GM19395 (cell line): Measurements from ENCODE around the gene ZDHHC17.
"Not testable (repeated sequence)": the region's sequence is repeated elsewhere in the genome, so short reads cannot be mapped to it uniquely, and the experiment has no call there.

ENCODE experiments used
- ATAC-seq: cut with Tn5 transposase; IDR thresholded peaks from one replicate; pipeline ENCODE4 v1.9.1; 2021; ENCODE audit warnings: mild to moderate bottlenecking, moderate library complexity; ENCODE audit not compliant: unreplicated experiment

The ZDHHC17 gene, protein sequence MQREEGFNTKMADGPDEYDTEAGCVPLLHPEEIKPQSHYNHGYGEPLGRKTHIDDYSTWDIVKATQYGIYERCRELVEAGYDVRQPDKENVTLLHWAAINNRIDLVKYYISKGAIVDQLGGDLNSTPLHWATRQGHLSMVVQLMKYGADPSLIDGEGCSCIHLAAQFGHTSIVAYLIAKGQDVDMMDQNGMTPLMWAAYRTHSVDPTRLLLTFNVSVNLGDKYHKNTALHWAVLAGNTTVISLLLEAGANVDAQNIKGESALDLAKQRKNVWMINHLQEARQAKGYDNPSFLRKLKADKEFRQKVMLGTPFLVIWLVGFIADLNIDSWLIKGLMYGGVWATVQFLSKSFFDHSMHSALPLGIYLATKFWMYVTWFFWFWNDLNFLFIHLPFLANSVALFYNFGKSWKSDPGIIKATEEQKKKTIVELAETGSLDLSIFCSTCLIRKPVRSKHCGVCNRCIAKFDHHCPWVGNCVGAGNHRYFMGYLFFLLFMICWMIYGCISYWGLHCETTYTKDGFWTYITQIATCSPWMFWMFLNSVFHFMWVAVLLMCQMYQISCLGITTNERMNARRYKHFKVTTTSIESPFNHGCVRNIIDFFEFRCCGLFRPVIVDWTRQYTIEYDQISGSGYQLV

DNA sequence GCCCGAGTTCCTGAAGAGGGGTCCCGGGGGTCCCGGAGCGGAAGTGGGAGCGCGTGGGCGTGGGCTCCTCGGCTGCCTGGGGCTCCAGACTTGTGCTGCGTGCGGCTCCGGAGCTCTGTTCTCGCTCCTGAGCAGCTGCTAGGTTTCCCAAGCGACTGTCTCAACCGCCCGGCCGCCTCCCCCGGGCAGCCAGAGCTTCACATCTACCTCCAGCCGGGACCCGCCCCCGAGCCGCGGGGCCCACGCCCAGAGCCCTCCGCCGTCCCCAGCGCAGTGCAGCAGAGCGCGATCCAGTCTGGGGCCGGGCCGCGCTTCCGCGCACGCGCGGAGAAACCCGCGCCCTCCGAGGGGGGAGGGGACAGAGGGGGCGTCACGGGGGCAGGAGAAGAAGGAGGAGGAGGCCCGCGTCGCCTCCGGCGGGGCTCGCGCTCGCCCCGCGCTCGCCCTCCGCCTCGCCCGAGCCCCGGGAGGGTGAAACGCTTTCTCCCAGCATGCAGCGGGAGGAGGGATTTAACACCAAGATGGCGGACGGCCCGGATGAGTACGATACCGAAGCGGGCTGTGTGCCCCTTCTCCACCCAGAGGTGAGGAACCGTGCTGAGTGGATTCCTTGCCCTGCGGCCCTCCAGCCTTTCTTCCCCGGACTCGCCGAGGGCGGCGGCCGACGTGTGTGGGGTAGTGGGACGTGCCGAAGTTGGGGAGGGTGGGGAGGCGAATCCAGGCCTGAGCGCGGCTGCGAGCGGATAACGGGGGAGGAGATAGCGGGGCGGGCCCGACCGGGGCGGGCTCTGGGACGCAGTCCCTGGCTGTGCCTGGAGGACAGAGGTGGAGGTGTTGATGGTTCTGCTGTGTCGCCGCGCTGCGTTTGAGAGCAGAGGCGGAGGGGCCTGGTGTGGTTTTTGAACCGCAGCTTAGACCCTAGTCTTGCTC lies at the start of gene ZDHHC17:
Gene ZDHHC17 (plus strand): TSS at position 370 of the 930 bp plus-strand sequence. CDS start 122 bp downstream, at position 492.
- peak; percentile 90 for ATAC-seq

GRCh38 chr12:76714415-76714814 lies 49.5 kb upstream of the ZDHHC17 start:
- ATAC-seq = no peak

DNA sequence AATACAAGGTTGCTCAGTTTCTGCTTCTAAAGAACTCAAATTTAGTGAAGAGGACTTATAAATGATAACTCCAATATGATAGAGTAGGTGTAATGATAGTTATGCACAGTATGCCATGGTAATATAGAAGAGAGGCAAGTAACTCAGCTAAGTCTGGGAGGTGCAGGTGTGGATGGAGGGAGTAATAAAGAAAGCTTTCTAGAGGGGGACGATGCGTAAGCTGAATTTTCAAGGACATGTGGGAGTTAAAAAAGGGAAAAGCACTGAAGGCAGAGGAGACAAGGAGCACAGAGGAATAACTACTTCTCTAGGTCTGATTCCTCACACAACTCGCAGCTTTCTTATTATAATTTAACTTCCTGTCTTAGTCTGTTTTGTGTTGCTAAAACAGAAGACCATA lies 49.1 kb upstream of the ZDHHC17 start:
- ATAC-seq = no peak

DNA sequence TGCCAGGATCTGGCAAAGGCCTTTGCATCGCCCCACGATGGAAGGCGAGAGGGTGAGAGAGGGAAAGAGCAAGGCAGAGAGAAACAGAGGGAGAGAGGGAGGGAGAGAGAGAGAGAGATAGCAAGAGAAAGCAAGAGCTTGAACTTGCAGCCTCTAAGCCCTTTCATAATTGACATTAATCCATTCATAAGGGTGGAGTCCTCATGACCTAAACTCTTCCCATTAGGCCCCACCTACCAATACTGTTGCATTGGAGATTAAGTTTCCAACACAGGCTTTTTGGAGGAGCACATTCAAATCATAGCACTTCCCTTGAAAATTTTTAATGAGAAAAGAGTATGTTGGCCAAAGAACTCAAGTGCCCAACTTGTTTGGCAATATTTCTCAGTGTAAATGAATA lies 48.6 kb upstream of the ZDHHC17 start:
- no peak for ATAC-seq

- ATAC-seq = no peak
Observed at GRCh38 chr12:76717314-76717713, 46.6 kb upstream of the ZDHHC17 start.

GRCh38 chr12:76719171-76720041 lies 44.5 kb upstream of the ZDHHC17 start:
- ATAC-seq = no peak

GRCh38 chr12:76720068-76720467 lies 43.8 kb upstream of the ZDHHC17 start:
- no peak for ATAC-seq

DNA sequence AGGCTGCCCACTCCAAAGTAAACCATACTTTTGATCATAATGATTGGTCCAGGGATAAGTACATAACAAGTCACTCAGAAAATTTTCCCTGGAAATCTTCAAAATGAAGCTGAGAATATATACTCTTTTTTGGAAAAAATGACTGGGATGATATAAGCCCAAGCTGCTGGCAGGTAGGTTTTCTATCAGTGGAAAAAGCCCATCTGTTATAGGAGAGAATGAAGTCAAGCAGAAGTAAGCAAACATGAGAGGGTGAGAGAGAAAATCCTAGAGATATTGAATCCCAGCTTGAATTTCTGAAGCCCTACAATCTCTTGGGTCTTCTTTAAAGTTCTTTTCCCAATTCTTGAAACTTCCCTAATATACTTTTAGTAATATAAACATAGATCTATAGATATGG lies 37.3 kb upstream of the ZDHHC17 start:
- ATAC-seq = no peak

DNA sequence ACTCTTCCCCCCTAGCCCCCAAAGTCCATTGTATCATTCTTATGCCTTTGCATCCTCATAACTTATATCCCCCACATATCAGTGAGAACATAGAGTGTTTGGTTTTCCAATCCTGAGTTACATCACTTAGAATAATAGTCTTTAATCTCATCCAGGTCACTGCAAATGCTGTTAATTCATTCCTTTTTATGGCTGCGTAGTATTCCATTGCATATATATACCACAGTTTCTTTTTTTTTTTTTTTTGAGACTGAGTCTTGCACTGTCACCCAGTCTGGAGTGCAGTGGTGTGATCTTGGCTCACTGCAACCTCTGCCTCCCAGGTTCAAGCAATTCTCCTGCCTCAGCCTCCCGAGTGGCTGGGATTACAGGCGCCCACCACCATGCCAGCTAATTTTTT lies 31.7 kb upstream of the ZDHHC17 start:
- not testable (repeated sequence) for ATAC-seq

DNA sequence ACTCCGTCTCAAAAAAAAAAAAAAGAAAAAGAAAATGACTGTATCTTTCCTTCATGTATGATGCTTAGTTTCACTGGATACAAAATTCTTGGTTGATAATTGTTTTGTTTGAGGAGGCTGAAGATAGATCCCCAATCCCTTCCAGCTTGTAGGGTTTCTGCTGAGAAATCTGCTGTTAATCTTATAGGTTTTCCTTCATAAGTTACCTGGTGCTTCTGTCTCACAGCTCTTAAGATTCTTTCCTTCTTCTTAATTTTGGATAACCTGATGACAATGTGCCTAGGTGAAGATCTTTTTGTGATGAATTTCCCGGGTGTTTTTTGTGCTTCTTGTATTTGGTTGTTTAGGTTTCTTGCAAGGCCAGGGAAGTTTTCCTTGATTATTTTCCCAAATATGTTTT lies 26.2 kb upstream of the ZDHHC17 start:
- not testable (repeated sequence) for ATAC-seq

DNA sequence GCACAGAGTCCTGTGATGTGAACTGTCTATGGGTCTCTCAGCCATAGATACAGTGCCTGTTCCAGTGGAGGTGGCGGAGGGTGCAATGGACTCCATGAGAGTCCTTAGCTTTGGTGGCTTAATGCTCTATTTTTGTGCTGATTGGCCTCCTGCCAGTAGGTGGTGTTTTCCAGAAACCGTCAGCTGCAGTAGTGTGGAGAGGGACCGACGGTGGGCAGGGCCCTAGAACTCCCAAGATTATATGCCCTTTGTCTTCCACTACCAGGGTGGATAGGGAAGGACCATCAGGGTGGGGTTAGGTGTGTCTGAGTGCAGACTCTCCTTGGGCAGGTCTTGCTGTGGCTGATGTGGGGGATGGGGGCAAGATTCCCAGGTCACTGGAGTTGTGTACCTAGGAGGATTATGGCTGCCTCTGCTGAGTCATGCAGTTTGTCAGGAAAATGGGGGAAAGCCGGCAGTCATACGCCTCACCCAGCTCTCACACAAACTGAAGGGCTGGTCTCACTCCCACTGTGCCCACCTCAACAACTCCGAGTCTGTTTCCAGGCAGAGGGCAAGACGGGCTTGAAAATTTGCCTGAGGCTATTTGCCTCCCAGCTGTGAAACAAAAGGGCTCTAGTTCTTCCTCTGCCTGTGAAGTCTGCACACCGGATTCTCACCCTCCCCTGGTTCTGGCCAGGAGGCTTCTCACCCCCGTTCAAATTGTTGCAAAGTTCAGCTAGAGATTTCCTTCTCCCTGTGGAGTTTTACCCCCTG lies 24.9 kb upstream of the ZDHHC17 start:
- ATAC-seq = no peak

DNA sequence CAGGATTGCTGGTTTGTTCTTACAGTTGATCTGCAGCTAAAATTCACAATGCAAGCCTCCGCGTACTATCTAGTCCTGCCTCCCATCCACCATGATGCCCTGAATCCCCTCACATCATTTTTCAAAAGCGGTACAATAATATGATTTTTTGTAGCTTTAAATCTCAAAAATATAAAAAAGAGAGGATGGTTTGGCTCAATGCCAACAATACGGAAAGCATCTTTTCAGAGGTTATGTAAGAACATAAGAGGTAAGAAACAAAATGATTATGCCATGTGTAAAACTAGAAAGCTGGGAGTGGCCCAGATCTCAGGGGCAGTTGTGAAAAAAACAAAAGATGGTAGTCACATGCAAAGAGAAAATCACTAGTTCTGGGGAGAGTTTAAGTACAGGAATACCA lies 24.0 kb upstream of the ZDHHC17 start:
- no peak for ATAC-seq

DNA sequence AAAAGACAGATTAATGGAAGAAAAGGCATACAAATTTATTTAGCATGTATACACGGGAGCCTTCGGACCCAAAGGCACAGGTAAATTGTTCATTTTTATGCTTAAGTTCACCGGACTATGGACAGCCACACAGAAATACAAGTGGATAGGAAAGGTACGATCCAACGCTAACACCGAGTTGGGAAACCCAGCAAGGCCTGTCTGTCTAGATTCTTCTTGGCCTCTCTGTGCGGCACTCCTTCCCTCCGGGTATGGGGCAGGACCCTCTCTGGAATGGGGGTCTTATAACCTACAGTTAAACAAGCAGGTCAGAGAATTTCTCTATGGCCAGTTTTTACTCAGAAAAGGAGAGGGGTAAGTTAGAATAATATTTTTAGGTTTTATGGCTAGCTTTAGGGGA lies 23.4 kb upstream of the ZDHHC17 start:
- no peak for ATAC-seq

GRCh38 chr12:76745343-76745742 lies 18.6 kb upstream of the ZDHHC17 start:
- no peak for ATAC-seq

DNA sequence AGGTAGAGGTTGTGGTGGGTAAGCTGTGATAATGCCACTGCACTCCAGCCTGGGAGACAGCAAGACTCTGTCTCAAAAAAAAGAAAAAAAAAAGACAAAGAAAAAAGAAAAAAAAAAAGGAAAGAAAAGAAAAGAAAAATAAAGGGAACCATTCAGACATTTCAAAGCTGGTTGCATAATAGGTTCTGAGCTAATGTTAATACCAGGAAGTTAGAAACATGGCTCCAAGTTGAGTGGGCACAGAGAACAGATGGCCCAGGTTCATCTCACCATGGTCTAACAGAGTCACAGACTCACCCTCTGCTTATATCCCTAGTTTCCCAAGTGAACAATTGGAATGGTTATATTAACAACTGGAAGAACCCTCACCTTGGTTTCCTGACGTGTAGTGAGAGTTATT lies 17.4 kb upstream of the ZDHHC17 start:
- ATAC-seq = no peak

- ATAC-seq = no peak
Observed at GRCh38 chr12:76747245-76747644, 16.7 kb upstream of the ZDHHC17 start.

DNA sequence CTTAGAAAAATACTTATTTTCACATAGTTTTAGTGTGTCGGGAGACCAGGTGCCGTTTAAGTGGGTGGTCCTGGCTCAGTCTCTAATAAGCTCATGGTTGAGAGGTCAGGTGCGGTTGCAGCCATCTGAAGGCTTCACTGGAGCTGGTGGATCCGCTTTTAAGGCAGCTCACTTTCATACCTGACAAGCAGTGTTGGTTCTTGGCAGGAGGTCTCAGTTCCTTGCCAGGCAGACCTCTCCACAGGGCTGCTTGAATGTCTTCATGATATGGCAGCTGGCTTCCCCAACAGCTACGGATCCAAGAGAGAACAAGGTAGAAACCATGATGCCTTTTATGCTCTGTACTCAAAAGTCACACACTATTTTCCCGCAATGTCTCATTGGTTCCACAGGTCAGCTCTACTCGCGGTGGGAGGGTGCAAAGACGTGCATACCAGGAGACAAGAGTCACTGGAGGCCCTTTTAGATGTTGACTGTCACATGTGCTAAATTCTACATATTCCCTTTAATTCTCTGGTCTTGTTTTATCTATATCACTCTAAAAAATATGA lies 8.0 kb upstream of the ZDHHC17 start:
- ATAC-seq = no peak

- no peak for ATAC-seq
Observed at GRCh38 chr12:76757694-76758093, 6.2 kb upstream of the ZDHHC17 start.

- no peak for ATAC-seq
Observed at GRCh38 chr12:76762601-76762980, 1.3 kb upstream of the ZDHHC17 start.
